SK-N-SH treated with all-trans-retinoic acid at 6 μM for 48 hours (cell line): ENCODE measurements around the gene UBE2Q2.

ENCODE experiments used
- ATAC-seq: fragments of 200-7000 bp; cut with Tn5 transposase; 3 replicates; pipeline ENCODE4 v1.9.1; 2020; ENCODE audit warnings: mild to moderate bottlenecking, moderate library complexity
- ARNTL ChIP-seq: fragments of 450-650 bp; formaldehyde crosslinking; IDR thresholded peaks from 2 replicates; pipeline ENCODE4 v1.5.0; 2020; ENCODE audit warnings: low read depth, mild to moderate bottlenecking, moderate library complexity, borderline replicate concordance
- BACH2 ChIP-seq: fragments of 250-450 bp; sonication (Bioruptor Pico); IDR thresholded peaks from 2 replicates; pipeline ENCODE4 v1.9.0; 2021; ENCODE audit warnings: mild to moderate bottlenecking, borderline replicate concordance
- CSDC2 ChIP-seq: fragments of 250-450 bp; sonication (Bioruptor Pico); IDR thresholded peaks from 2 replicates; pipeline ENCODE4 v1.5.0; 2020; ENCODE audit warnings: mild to moderate bottlenecking, moderate library complexity
- CSRNP3 ChIP-seq: fragments of 250-450 bp; sonication (Bioruptor Pico); IDR thresholded peaks from 2 replicates; pipeline ENCODE4 v1.5.1; 2021; ENCODE audit warnings: mild to moderate bottlenecking, moderate library complexity
- ESRRG ChIP-seq: fragments of 250-450 bp; sonication (Bioruptor Pico); IDR thresholded peaks from 2 replicates; pipeline ENCODE4 v1.6.1; 2021; ENCODE audit warnings: mild to moderate bottlenecking
- ISL1 ChIP-seq: fragments of 250-450 bp; sonication (Bioruptor Pico); IDR thresholded peaks from 2 replicates; pipeline ENCODE4 v2.1.2; 2022; ENCODE audit warnings: mild to moderate bottlenecking, moderate library complexity
- OSR1 ChIP-seq: fragments of 250-450 bp; sonication (Bioruptor Pico); IDR thresholded peaks from 2 replicates; pipeline ENCODE4 v1.8.0; 2022; ENCODE audit warnings: moderate library complexity, mild to moderate bottlenecking, inconsistent platforms
- PATZ1 ChIP-seq: fragments of 250-450 bp; sonication (Bioruptor Pico); IDR thresholded peaks from 2 replicates; pipeline ENCODE4 v1.8.0; 2020; ENCODE audit warnings: mild to moderate bottlenecking, moderate library complexity, borderline replicate concordance
- POU6F1 ChIP-seq: fragments of 250-450 bp; sonication (Bioruptor Pico); IDR thresholded peaks from 2 replicates; pipeline ENCODE4 v1.8.0; 2021; ENCODE audit warnings: low read depth, mild to moderate bottlenecking, moderate library complexity, borderline replicate concordance
- PPARA ChIP-seq: fragments of 250-450 bp; sonication (Bioruptor Pico); IDR thresholded peaks from 2 replicates; pipeline ENCODE4 v1.5.0; 2020; ENCODE audit warnings: mild to moderate bottlenecking, borderline replicate concordance
- RARB ChIP-seq: fragments of 250-450 bp; sonication (Bioruptor Pico); IDR thresholded peaks from 2 replicates; pipeline ENCODE4 v1.8.0; 2021; ENCODE audit warnings: mild to moderate bottlenecking, moderate library complexity
- TCF4 ChIP-seq: fragments of 250-450 bp; sonication (Bioruptor Pico); IDR thresholded peaks from 2 replicates; pipeline ENCODE4 v1.8.0; 2021; ENCODE audit warnings: mild to moderate bottlenecking, moderate library complexity, borderline replicate concordance
- ZC3H10 ChIP-seq: fragments of 250-450 bp; sonication (Bioruptor Pico); IDR thresholded peaks from 2 replicates; pipeline ENCODE4 v1.5.1; 2021; ENCODE audit warnings: mild to moderate bottlenecking, moderate library complexity
- ZFP3 ChIP-seq: fragments of 250-450 bp; sonication (Bioruptor Pico); IDR thresholded peaks from 2 replicates; pipeline ENCODE4 v1.5.0; 2020; ENCODE audit warnings: mild to moderate bottlenecking, moderate library complexity
- ZNF565 ChIP-seq: fragments of 450-650 bp; formaldehyde crosslinking; conservative IDR thresholded peaks from 2 replicates; pipeline ENCODE4 v1.5.0; 2020; ENCODE audit warnings: low read depth, mild to moderate bottlenecking, moderate library complexity
- ZNF8 ChIP-seq: fragments of 450-650 bp; formaldehyde crosslinking; IDR thresholded peaks from 2 replicates; pipeline ENCODE4 v1.5.0; 2020; ENCODE audit warnings: mild to moderate bottlenecking, moderate library complexity
- TF ChIP-seq, protein P1 (sequence below): fragments of 250-450 bp; sonication (Bioruptor Pico); IDR thresholded peaks from 2 replicates; pipeline ENCODE4 v1.5.0; 2020; ENCODE audit warnings: mild to moderate bottlenecking, moderate library complexity
- TF ChIP-seq, protein P2 (sequence below): fragments of 250-450 bp; sonication (Bioruptor Pico); IDR thresholded peaks from 2 replicates; pipeline ENCODE4 v1.5.1; 2020; ENCODE audit warnings: low read depth, mild to moderate bottlenecking, moderate library complexity

The UBE2Q2 gene

GRCh38 chr15:75823860-75824613 is 19.2 kb upstream of the UBE2Q2 start:
- TF ChIP-seq ZNF565 (CRISPR knock-in tag): no peak
- TF ChIP-seq, protein P1, sequence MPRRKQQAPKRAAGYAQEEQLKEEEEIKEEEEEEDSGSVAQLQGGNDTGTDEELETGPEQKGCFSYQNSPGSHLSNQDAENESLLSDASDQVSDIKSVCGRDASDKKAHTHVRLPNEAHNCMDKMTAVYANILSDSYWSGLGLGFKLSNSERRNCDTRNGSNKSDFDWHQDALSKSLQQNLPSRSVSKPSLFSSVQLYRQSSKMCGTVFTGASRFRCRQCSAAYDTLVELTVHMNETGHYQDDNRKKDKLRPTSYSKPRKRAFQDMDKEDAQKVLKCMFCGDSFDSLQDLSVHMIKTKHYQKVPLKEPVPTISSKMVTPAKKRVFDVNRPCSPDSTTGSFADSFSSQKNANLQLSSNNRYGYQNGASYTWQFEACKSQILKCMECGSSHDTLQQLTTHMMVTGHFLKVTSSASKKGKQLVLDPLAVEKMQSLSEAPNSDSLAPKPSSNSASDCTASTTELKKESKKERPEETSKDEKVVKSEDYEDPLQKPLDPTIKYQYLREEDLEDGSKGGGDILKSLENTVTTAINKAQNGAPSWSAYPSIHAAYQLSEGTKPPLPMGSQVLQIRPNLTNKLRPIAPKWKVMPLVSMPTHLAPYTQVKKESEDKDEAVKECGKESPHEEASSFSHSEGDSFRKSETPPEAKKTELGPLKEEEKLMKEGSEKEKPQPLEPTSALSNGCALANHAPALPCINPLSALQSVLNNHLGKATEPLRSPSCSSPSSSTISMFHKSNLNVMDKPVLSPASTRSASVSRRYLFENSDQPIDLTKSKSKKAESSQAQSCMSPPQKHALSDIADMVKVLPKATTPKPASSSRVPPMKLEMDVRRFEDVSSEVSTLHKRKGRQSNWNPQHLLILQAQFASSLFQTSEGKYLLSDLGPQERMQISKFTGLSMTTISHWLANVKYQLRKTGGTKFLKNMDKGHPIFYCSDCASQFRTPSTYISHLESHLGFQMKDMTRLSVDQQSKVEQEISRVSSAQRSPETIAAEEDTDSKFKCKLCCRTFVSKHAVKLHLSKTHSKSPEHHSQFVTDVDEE (CRISPR knock-in tag): no peak
- TF ChIP-seq BACH2: no peak
- no peak for TF ChIP-seq ISL1
- no peak for ATAC-seq

DNA sequence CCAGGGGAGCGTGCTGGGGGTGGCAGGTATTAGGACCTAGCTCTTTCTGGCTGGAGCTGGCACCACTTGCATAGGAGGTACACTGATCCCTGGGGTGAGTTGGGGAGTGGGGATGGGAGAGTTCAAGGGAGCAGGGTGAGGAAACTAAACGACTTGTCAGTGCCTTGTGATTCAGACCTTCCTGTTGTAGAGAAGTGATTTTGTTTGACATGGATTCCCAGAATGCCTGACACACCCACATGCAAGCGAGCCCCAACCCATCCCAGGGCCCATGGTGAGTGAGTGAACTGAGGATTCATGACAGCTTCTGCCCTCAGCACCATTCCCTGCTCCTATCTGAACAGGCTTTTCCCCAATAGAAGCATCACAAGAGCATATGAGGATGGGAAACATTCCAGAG is 15.6 kb upstream of the UBE2Q2 start:
- ATAC-seq: no peak
- TF ChIP-seq, protein P1 (CRISPR knock-in tag): no peak
- no peak for TF ChIP-seq ZC3H10 (CRISPR knock-in tag)
- TF ChIP-seq CSDC2 (CRISPR knock-in tag): no peak
- TF ChIP-seq POU6F1 (CRISPR knock-in tag): no peak
- no peak for TF ChIP-seq ARNTL (CRISPR knock-in tag)
- no peak for TF ChIP-seq CSRNP3 (CRISPR knock-in tag)
- no peak for TF ChIP-seq ZNF8 (CRISPR knock-in tag)
- no peak for TF ChIP-seq RARB (CRISPR knock-in tag)
- no peak for TF ChIP-seq ZFP3 (CRISPR knock-in tag)

DNA sequence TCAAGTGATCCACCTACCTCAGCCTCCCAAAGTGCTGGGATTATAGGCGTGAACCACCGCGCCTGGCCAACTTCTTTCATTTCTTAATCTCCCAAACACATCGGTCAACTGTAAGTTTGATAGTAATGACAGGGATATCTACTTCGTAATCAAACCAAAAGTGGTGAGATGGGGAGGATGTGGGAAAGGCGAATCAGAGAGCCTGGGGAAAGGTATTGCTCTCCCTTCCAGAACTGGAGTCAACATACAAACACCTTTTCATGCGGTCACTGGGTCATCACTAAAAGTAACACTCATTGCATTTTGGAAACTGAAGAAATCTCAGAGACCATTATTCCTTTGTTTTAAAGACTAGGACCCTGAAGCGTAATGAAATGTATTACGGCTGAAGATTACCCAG is 14.8 kb upstream of the UBE2Q2 start:
- ATAC-seq: no peak
- TF ChIP-seq PATZ1 (CRISPR knock-in tag) (no peak), PPARA (CRISPR knock-in tag) (no peak), ESRRG (CRISPR knock-in tag) (no peak), ZFP3 (CRISPR knock-in tag) (no peak), BACH2 (no peak), CSDC2 (CRISPR knock-in tag) (no peak), TCF4 (CRISPR knock-in tag) (no peak), ZNF565 (CRISPR knock-in tag) (no peak), OSR1 (CRISPR knock-in tag) (no peak), RARB (CRISPR knock-in tag) (no peak), ISL1 (no peak)
- TF ChIP-seq, protein P2, sequence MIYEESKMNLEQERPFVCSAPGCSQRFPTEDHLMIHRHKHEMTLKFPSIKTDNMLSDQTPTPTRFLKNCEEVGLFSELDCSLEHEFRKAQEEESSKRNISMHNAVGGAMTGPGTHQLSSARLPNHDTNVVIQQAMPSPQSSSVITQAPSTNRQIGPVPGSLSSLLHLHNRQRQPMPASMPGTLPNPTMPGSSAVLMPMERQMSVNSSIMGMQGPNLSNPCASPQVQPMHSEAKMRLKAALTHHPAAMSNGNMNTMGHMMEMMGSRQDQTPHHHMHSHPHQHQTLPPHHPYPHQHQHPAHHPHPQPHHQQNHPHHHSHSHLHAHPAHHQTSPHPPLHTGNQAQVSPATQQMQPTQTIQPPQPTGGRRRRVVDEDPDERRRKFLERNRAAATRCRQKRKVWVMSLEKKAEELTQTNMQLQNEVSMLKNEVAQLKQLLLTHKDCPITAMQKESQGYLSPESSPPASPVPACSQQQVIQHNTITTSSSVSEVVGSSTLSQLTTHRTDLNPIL: no peak
- TF ChIP-seq, protein P1 (CRISPR knock-in tag): no peak
